HFFc6 (cell line): Measurements from ENCODE around the gene D2HGDH. TPM values are rescaled to one million over a fixed set of nuclear protein-coding genes. Genes with fewer than 3 reads are reported as not detected.
A peak's percentile ranks its signal among the peaks of the same experiment; 100 is the strongest.

Experiments
- DNase-seq: peaks from one replicate; pipeline ENCODE4 v3.0.0-alpha.2; 2018
- H3K27ac Mint-ChIP-seq: 2 replicates; pipeline ENCODE4 v1.8.0; 2020; ENCODE audit warnings: mild to moderate bottlenecking, mixed read lengths
- H3K27me3 Mint-ChIP-seq: 2 replicates; pipeline ENCODE4 v1.8.0; 2021; ENCODE audit warnings: mild to moderate bottlenecking, moderate library complexity, mixed read lengths; ENCODE audit not compliant: insufficient read depth
- H3K36me3 Mint-ChIP-seq: 2 replicates; pipeline ENCODE4 v1.8.0; 2021; ENCODE audit warnings: low read depth, mixed read lengths
- H3K4me1 Mint-ChIP-seq: 2 replicates; pipeline ENCODE4 v1.8.0; 2020; ENCODE audit warnings: low read depth, mixed read lengths
- H3K4me3 Mint-ChIP-seq: 2 replicates; pipeline ENCODE4 v1.8.0; 2020; ENCODE audit warnings: mild to moderate bottlenecking, moderate library complexity, mixed read lengths
- H3K9me3 Mint-ChIP-seq: 2 replicates; pipeline ENCODE4 v1.8.0; 2020; ENCODE audit warnings: mild to moderate bottlenecking, mixed read lengths
- CTCF ChIP-seq: fragments of 200-600 bp; sonication (generic); IDR thresholded peaks from 2 replicates; pipeline ENCODE4 v1.5.0; 2021; ENCODE audit warnings: antibody characterized with exemption, mild to moderate bottlenecking
- total RNA-seq, 6 experiments: library from RNA; stranded (reverse); fragmentation: NEBNext Ultra II Directional; extraction: Animal tissue kit (Norgen Biotek cat#: 25700); gene quantifications; 2 replicates in 1 of 6; 3 replicates in 5 of 6; pipeline ENCODE4 v1.2.3, GENCODE V29; 2021

The D2HGDH gene
- total RNA-seq, 6 experiments from 2014 or later, result 14.0 to 21.6 (median 16.4) TPM

DNA sequence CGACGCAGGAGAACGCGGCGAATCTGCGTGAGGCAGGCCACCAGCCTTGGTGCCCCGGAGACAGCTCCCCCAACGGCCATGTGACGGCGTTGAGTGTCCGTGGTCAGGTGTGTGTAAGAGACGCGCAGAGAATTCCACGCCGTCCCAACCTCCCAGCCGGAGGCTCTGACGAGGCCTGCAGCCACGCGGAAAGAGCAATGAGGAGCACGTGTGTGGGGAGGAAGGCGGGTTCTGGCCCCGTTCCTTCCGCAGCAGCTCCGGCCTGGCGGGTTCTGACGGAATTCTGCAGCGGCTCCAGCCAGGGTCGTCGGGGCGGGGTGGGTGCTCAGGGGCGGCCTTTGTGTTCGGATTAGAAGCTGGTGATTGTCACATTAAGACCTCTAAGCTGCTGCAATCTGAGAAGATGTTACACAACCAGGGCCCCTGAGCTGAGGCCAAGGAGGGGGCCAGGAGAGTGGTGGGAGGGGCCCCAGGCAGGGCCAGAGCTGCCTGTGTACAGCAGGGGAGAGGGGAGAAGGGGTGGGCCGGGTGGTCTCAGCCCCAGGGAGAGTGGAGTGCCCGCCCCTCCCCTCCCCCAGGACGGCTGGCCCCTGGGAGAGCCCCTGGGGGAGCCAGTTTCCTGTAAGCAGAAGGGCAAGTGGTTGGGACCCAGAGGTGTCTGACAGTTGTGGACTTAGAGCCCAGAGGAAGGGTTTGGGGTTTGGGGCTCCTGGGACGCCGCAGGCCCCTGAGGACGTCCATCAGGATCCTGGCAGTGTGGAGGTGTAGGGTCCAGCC lies 37.0 kb downstream of the D2HGDH start:
- Mint-ChIP-seq H3K36me3 (no peaks in the 10 kb centered on the region), H3K4me1 (peaks cover 10% of the 10 kb centered on the region), H3K4me3 (no peak overlapping the region), H3K27ac (no peak overlapping the region), H3K27me3 (no peaks in the 10 kb centered on the region; the same call in 1 of the 2 replicates), H3K9me3 (no peaks in the 10 kb centered on the region)
- TF ChIP-seq CTCF, result no peak
- DNase-seq, result no peak

- Mint-ChIP-seq H3K4me3 (no peak overlapping the region), H3K27ac (no peak overlapping the region), H3K9me3 (no peaks in the 10 kb centered on the region), H3K4me1 (peaks cover 10% of the 10 kb centered on the region), H3K27me3 (no peaks in the 10 kb centered on the region; the same call in 1 of the 2 replicates), H3K36me3 (no peaks in the 10 kb centered on the region)
- TF ChIP-seq CTCF, result no peak
- DNase-seq, result no peak
Observed at GRCh38 chr2:241772063-241772499, 37.7 kb downstream of the D2HGDH start.

- no peak for DNase-seq
- H3K27ac Mint-ChIP-seq, result no peak overlapping the region
- H3K4me1 Mint-ChIP-seq, result peaks cover 10% of the 10 kb centered on the region
- H3K36me3 Mint-ChIP-seq, result no peaks in the 10 kb centered on the region
- H3K27me3 Mint-ChIP-seq, result no peaks in the 10 kb centered on the region; the same call in 1 of the 2 replicates
- H3K4me3 Mint-ChIP-seq, result no peak overlapping the region
- no peak for TF ChIP-seq CTCF
- no peaks in the 10 kb centered on the region for H3K9me3 Mint-ChIP-seq
Observed at GRCh38 chr2:241773511-241774418, 39.3 kb downstream of the D2HGDH start.

DNA sequence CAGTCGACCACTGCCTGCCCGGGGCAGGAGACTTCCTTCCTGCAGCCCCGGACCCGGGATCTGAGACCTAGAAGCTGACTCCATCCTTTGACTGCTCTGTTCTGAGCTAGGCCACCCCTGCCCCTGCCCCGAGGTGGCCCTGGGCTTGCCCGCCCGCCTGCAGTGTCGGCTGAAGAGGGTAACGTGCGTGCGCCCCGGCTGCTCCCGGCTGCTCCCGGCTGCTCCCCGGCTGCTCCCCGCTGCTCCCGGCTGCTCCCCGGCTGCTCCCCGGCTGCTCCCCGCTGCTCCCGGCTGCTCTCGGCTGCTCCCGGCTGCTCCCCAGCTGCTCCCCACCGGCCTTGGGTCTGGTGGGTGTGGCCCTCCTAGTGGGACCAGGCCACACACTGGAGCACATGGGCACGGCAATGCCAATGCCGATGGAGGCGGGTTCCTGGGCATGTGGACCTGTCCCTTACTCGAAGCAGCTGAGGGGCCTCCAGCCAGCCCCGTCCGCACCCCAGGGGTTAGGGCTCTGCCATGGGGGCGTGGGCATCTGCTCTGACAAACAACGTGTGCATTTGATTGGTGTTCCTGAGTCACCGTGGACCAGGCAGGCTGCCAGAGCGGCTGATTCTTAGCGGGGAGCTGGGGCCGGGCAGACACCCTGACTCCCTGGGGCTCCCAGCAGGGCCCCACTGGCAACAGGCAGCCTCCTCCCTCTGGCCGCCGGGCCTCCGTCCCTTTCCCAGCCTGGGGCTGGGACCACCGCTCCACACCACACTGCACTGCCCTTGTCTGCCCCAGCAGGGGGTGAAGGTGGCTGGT lies 40.2 kb downstream of the D2HGDH start:
- no peak overlapping the region for H3K4me3 Mint-ChIP-seq
- no peaks in the 10 kb centered on the region for H3K36me3 Mint-ChIP-seq
- peak; percentile 86 for DNase-seq
- H3K27ac Mint-ChIP-seq, result no peak overlapping the region
- no peaks in the 10 kb centered on the region; the same call in 1 of the 2 replicates for H3K27me3 Mint-ChIP-seq
- peaks cover 10% of the 10 kb centered on the region for H3K4me1 Mint-ChIP-seq
- 0 out of 2 replicates have a peak, but pooled peaks have one; percentile 8 for TF ChIP-seq CTCF
- H3K9me3 Mint-ChIP-seq, result no peaks in the 10 kb centered on the region
